HG03135 (cell line): Measurements from ENCODE around the gene NCEH1.
A peak's percentile ranks its signal among the peaks of the same experiment; 100 is the strongest.
"Not testable (repeated sequence)": the region's sequence is repeated elsewhere in the genome, so short reads cannot be mapped to it uniquely, and the experiment has no call there.

Experiments
- ATAC-seq: cut with Tn5 transposase; IDR thresholded peaks from one replicate; pipeline ENCODE4 v1.9.1; 2021; ENCODE audit warnings: mild to moderate bottlenecking, moderate library complexity; ENCODE audit not compliant: unreplicated experiment

Gene NCEH1

DNA sequence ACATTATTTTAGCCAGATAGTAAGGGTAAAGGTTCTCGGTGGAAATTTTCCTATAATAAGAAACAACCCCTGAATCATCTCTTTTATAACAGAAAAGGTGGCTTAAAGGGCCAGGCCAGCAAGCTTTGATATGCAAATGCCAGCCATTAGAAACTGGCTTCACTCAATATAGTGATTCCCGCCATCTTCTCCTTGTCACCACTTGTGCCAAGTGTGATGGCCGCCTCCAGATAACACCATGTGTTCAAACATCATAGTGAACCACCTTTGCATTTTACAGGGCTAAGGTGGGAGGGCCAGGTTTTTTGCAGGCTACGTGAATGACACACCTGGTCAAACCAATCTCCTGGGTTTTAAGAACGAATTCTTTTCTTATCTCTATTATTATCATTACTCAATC is 31.3 kb downstream of the NCEH1 start:
- ATAC-seq, result no peak

DNA sequence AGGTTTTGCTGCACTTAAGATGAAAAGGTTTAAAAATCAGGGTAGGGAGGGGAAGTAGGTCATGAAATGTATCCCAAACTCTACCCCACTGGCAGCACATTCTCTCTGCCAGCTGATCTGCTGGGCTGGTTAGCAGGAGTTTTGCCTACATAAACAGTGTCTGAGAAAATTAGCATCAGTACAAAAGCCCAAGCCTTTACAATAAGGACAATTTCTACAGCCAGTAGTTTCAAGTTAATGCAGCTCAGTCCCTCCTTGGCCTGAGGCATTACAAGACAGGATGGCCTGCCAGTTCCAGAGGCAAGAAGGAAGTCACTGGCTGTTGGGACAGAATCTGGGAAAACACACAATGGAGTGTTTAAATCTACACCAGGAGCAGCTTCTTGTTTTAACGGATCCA is 32.8 kb downstream of the NCEH1 start:
- no peak for ATAC-seq

DNA sequence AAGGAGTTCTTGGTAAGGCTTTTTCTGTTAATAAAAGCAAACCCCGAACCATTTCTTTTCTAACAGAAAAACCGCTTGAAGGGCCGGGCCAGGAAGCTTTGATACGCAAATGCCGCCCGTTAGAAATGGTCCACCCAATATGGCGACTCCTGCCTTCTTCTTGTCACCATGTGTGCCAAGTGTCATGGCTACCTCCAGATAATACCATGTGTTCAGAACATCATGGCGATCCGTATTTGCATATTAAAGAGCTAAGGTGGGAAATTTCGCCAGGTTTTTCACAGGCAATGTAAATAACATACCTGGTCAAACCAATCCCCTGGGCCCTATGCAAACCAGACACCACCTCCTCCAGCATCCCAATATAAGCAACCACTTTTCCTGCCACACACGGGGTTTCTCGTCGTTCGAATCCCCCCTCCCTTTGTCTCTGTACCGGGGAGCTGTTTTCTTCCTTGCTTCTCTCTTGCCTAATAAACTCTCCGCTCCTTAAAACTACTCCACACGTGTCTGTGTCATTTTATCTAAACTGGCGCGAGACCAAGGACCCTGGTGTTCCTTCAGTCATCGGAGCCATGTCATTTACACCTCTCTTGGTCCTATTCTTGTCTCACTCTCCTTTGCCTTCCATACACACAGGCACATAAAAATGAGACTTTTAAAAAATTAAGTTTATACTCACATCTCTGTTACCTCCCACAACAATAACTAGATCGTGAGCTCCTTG is 34.5 kb downstream of the NCEH1 start:
- ATAC-seq, result no peak

DNA sequence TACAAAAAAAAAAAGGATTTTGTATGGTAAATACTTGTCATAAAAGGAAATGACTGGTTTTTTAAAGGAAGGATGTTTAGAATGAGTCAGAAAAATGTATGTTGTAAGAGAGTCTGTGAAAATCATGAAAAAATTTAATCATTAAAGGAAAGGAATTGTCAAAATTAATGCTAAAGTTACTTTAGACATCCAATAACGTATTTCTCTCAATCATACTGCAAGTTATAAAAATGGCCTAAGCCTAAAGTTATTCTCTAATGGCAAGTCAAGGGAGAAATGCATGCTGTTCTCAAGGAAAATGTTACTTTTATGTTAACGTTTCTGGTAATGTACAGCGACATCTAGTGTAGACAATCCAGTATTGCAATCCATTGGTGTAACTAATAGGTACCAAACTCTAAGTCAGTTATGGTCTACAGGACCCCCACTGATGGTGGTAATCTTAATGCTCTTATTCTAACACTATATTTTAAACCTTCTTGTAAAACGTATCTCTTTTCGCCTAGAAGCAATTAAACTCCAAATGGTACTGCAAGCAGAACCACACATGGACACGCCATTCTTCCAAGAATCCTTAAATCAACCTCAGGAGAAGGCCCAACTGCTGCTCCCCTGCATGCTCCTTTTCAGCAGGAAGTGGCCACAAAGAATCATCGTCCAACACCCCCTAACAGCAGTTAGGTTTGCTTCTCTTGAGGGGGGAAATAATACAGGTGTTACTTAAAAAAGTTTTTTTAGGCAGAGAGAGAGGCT is 35.2 kb downstream of the NCEH1 start:
- no peak for ATAC-seq

DNA sequence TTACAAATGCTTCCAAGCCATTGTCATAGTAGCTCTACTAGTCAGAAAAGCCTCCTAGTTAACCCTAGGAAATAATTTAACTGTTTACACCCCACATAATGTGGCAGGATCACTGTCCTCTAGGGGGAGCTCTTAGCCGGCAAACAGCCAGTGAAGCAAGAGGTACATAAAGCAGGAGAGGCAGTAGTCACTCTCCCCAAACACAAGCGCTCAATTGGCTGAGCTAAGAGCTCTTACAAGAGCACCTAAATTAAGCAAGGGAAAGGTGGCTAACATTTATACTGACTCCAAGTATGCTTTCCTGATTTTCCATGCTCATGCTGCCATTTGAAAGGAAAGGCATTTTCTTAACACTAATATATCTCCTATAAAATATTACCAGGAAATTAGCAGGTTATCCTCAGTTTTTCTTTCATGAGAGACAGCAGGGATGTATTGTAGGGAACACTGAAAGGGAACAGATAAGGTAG is 37.6 kb downstream of the NCEH1 start:
- peak; percentile 71 for ATAC-seq

DNA sequence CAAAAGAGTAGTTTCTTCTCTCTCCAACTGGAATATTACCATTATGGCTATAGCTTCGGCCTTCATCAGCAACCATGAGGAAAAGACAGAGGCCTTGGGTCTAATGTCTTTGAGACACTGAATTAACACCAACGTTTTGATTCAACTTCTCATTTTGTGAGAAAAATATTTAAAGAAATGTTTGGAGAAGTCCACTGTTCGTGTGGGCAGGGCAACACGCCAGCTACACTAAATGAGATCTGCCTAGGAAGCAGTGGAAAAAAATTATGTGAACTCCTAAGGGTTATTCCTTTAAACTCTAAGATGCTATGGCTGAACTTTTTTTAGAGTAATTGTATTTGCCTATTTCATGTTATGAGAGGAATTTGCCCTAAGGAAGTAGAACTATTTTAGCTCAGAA is 41.8 kb downstream of the NCEH1 start:
- ATAC-seq, result no peak

DNA sequence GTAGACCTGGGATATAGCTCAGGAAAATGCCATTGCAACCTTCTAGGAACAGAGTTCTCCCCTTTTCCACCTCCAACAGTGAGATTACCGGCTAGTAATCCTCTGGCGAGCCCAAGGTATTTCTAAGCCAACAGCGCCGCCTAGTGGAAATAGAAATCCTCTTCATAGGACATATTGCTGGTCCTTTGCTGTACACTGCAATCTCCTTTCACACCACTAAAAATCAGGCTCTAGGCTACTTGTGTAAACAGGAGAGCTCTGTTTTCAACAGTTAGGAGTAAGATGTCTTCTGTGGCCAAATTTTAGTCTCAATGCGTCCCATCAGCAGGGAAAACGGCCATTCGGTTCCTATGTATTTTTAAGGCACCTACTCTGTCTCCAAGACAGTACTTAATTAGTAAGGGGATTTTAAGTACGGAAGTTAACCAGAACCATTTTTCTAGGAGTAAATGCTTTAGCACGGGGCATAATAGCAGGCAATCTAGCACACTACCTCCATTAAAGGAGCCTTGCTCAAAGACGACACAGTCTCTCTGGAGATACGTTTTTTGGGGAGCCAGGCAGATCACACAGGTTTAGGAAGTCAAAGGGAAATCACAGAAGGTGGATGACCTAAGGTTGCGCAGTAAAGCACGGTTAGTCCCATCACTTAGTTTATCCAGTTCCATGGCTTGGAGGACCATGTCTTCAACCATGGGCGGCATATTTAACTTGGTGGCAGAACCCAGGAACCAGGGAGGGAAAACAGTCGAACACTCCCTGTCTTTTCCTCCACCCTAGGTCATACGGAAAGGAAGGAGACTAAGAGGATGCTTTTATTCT is 43.8 kb downstream of the NCEH1 start:
- peak; percentile 99 for ATAC-seq

DNA sequence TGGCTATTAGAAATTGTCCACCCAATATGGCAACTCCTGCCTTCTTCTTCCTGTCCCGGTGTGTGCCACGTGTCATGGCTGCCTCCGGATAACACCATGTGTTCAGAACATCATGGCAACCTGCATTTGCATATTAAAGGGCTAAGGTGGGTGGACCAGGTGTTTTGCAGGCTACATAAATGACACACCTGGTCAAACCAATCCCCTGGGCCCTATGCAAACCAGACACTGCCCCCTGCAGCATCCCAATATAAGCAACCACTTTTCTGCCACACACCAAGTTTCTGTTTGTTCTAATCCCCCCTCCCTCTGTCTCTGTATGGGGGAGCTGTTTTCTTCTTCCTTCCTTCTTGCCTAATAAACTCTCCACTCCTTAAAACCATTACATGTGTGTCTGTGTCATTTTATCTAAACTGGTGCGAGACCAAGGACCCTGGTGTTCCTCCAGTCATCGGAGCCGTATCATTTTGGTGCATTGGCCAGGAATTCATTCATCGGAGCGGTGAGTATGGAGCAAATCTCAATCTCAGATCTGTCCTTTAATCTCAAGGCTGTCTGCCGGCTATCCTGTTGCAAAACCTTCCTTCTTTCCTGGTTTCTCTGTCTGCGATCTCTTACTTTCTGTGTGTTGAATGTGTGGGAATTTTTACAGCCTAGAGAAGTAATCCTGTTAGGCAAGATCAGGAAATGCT is 44.5 kb downstream of the NCEH1 start:
- no peak for ATAC-seq

DNA sequence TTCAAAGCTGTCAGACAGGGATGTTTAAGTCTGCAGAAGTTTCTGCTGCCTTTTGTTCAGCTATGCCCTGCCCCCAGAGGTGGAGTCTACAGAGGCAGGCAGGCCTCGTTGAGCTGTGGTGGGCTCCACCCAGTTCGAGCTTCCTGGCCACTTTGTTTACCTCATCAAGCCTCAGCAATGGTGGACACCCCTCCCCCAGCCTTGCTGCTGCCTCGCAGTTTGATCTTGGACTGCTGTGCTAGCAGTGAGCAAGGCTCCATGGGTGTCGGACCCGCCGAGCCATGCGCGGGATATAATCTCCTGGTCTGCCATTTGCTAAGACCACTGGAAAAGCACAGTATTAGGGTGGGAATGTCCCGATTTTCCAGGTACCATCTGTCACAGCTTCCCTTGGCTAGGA is 45.4 kb downstream of the NCEH1 start:
- ATAC-seq, result not testable (repeated sequence)

DNA sequence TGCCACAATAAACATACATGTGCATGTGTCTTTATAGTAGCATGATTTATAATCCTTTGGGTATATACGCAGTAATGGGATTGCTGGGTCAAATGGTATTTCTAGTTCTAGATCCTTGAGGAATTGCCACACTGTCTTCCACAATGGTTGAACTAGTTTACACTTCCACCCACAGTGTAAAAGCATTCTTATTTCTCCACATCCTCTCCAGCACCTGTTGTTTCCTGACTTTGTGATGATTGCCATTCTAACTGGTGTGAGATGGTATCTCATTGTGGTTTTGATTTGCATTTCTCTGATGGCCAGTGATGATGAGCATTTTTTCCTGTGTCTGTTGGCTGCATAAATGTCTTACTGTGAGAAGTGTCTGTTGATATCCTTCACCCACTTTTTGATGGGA is 50.4 kb downstream of the NCEH1 start:
- ATAC-seq, result not testable (repeated sequence)

DNA sequence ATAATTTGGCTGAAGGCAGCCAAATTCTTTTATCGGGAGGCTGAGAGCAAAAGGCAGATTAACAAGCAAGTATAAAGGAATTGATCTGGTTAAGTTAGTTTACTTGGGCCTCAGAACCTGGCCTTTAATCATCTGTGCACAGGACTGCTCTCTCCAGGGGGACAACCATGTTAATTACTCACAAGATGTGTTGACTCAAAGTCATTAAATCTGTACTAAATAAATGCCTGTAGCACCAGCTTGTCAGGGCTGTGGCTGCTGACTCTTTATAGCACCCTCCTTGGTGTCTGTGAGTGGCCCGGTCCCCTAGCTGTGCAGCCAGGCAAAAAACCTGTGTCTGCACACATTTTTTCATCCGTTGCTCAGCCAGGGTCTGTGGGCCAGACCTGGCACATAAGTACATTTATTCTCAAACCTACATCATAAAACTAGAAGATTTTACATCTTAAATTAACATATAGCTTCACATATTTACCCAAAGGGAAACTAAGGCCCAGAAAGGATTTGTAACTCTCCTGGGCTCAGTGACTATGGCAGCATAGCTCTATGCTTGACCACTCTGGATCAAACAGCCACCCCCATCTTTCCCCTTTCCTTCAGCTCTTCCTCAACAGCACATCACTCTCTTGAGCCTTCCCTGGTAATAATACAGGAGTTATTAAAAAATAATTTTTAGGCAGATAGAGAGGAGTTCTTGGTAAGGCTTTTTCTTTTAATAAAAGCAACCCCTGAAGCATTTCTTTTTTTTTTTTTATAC is 51.4 kb downstream of the NCEH1 start:
- ATAC-seq, result no peak

DNA sequence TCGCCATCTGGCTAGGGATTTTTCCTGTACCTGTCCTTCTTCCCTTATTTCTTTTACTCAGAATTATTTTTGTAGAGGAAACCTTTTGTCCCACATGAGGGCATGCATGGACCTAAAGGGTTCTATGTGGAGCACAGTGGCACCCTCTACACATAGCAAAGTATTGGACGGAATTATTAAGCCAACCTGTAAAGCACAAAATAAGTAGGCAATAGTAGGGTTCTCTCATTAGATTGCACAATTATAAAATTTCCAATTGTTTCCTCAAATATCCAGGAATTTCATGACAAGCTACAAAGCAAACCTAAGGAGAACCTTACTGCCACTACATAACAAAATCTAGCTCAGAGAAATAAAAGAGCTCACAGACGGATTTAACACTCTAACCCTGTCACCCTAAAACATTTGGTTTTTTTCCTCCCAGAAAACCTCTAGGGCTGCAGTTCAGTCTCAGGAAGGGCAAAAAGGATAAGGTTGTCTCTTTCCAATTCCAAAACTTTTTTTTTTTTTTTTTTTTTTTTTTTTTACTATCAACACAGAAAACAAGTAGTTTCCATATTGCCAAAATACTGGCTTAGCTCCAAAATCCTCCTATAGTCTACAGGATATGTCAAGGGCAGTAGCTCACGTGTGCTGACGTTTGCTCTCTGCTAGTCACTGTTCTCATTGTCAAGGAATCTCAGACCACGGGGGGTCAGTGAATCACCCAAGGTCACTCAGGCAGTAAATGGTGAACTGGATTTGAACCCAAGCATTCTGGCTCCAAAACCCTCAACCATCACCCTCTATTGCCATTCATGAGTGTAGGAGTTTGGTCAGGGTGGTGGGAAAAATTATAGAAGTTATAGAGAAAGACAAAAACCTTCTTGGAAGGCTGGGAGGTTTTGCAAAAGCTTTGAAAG is 52.3 kb downstream of the NCEH1 start:
- ATAC-seq, result no peak

DNA sequence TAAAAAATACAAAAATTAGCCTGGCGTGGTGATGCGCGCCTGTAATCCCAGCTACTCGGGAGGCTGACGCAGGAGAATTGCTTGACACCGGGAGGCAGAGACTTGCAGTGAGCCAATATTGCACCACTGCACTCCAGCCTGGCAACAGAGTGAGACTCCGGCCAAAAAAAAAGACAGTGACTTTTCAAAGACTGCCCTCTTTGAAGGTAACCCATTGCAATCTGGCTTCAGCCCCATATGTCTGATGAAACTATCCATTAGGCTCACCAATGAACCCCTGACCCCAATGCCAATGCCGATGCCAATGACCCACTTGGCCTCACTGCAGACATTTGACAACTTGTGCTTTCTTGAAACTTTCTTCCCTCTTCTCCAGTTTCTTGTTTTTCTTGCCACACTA is 54.3 kb downstream of the NCEH1 start:
- ATAC-seq, result no peak

DNA sequence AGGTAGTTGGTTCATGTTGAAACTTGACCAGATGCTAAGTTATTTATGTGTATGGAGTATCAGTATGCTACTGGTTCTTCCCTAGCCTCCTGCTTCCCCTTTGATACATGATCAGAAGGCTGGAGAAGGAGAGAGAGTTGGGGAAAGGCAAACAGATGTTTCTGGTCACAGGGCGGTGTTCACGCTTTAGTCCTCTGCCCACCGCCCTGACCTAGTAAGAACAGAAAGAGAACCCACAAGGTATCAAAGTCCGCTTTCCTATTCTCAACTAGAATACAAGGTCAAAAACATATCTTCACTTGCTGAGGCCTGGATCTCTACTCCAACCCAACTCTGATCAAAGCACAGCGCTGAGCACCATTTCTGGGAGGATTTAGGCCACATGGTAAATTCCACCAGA is 55.5 kb downstream of the NCEH1 start:
- no peak for ATAC-seq

DNA sequence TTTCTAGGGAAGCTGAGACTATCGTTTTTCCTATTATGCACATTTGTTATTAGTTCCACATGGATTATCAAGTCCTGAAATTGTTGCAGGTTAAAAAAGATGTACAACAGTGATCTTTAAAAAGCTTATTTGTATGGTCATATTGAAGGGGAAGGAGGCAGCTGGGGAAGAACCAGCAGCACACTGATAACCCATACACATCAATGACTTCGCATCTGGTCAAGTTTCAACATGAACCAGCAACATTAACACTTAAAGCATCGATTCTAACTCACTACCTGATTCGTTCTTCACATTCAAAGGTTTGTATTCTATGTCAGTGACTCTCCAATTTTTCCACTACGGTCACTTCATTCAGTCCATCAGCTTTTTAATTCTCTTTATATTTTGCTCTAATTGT is 56.4 kb downstream of the NCEH1 start:
- ATAC-seq, result no peak

DNA sequence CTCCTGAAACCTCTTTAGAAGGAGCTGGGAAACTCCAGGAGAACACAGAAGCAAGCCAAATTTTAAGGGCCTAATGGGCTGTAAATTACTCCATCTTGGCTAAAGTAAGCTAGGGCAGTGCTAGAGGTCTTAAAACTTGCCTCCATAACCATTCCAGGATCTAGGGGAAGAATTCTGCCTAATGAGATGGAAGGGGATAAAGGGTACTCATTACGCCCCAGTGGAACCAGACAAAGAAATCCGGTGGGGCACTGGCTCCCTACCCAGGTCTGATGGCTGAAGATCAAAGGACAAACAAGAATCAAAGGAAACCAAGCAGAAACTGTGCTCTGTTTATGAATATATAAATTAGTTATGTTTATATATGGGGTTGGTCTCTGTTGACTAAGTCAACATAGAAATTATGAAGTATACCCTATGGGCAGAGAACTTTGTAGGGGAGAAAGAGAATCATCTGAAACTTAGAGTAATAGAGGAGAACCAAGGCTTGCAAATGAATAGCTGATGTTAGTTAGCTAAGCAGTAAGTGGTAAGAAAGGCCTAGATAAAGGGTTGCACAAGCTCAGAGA is 57.8 kb downstream of the NCEH1 start:
- ATAC-seq, result no peak

DNA sequence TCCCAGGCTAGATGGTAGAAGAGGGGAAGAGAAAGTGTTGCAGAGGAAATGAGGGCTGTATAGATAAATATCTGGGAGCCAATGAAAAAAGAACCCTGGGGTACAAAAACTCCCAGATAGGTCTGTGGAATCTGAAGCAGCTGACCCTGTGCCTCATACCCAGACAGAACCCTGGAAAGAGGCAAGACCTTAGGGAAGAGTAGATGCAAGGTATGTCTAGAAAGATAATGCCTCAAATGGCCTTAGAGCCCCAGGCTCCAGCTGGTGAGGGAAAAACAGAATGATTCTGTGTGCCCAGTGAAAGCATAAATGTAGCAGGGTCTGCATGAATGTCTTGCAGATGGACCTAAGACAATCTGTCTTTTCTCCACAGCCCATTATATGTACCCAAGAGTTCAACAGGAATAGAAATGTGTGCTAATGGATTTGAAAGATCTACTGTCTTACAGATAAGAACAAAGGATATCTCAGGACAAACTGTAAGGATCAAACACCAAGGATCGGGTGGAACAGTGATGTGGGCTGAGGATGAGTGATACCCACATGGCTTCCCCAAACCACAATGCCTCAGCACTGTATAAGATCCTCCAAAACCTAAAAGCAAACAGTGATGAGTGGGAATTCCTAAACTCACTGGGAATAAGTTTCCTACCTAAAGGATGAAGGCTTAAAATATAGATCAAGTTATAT is 58.8 kb downstream of the NCEH1 start:
- no peak for ATAC-seq

DNA sequence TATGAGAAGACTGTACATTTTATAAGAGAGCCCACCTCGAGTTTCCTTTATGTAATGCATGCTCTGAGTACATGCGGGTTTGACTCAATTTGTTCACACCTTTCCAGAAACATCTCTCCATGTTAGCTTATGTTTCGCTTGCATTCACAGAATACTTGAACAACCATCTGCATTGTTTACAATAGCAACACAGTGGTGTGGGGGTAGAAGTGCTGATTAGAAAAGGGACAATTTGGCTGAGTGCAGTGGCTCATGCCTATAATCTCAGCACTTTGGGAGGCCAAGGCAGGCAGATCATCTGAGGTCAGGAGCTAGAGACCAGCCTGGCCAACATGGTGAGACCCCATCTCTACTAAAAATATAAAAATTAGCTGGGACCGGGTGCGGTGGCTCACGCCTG is 60.9 kb downstream of the NCEH1 start:
- no peak for ATAC-seq
